ENCODE data around the gene CYGB.

Gene CYGB

GRCh38 chr17:76570457-76570856, 32.9 kb upstream of the CYGB start:
- H3K9me3 ChIP-seq (ENCODE audit: insufficient read depth, low read length, severe bottlenecking): no peaks in the 10 kb centered on the region
- peaks cover 26% of the 10 kb centered on the region; the same call in 1 of the 2 replicates for H4K20me1 ChIP-seq (ENCODE audit: insufficient read depth, low read length)
- ATAC-seq (ENCODE audit: insufficient read depth, low read depth): no peak
- H3K4me1 ChIP-seq (ENCODE audit: insufficient read depth, low read length): no peaks in the 10 kb centered on the region
- H3K4me2 ChIP-seq (ENCODE audit: insufficient read depth, low read length): no peak overlapping the region
- peaks cover 16% of the 10 kb centered on the region; the same call in 1 of the 2 replicates for H3K36me3 ChIP-seq (ENCODE audit: insufficient read depth, low read length)
- no peak for TF ChIP-seq CTCF (IDR thresholded peaks at IDR 0.05; ENCODE audit: borderline replicate concordance, extremely low read depth, low read length, poor library complexity, severe bottlenecking)
- no peak for TF ChIP-seq EZH2 (IDR thresholded peaks at IDR 0.05; ENCODE audit: borderline replicate concordance, low read depth, low read length, severe bottlenecking)
- H3K9ac ChIP-seq (ENCODE audit: low read depth, low read length): no peak overlapping the region
- no peak overlapping the region for H3K4me3 ChIP-seq (ENCODE audit: low read depth in 1 of 2, low read length in 2 of 2)
- H3K27me3 ChIP-seq (ENCODE audit: insufficient read depth, low read length, poor library complexity): no peaks in the 10 kb centered on the region
- no peak overlapping the region for H2AFZ ChIP-seq (ENCODE audit: low read depth, low read length)
- H3K79me2 ChIP-seq (ENCODE audit: insufficient read depth, low read length): no peaks in the 10 kb centered on the region
- no peak overlapping the region for H3K27ac ChIP-seq (ENCODE audit: low read length)
- no peak for DNase-seq

DNA sequence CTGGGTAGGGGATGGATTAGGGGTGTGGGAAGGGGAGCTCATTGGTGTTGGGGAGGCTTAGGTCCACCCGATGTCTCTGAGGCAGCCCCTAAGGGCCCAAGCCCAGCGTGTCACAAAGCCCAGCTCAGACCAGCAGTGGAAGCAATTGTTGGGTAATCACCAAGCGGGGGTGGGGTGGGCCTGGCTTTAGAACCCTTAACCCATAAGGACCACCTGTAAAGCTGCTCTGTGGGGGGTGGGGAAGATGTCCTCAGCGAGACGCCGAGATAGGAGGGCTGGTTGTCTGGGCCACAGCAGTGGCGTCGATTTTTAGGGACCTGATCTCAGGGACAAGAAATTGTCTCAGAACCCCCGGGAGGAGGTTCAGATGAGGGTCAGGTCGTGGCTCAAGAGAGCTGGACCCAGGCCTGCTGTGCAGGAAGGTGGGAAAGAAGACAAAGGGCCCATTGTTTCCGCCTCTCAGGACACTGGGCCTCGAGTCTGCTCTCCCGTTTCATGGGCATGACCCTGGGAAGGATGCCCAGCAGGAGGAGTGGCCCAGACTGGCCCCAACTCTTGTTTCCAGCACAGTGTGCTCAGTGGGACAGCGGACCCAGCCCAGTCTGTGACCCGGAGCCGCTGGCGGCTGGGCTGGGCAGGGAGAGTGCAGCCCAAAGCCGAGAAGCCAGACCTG, 32.2 kb upstream of the CYGB start:
- Histone ChIP-seq H3K4me3 (ENCODE audit: low read depth in 1 of 2, low read length in 2 of 2) (no peak overlapping the region), H3K79me2 (ENCODE audit: insufficient read depth, low read length) (no peaks in the 10 kb centered on the region), H3K9me3 (ENCODE audit: insufficient read depth, low read length, severe bottlenecking) (no peaks in the 10 kb centered on the region), H2AFZ (ENCODE audit: low read depth, low read length) (no peak overlapping the region), H3K27ac (ENCODE audit: low read length) (no peak overlapping the region), H3K27me3 (ENCODE audit: insufficient read depth, low read length, poor library complexity) (no peaks in the 10 kb centered on the region), H3K36me3 (ENCODE audit: insufficient read depth, low read length) (peaks cover 23% of the 10 kb centered on the region), H4K20me1 (ENCODE audit: insufficient read depth, low read length) (peaks cover 32% of the 10 kb centered on the region; the same call in 1 of the 2 replicates), H3K4me1 (ENCODE audit: insufficient read depth, low read length) (no peaks in the 10 kb centered on the region; the same call in 1 of the 2 replicates), H3K4me2 (ENCODE audit: insufficient read depth, low read length) (no peak overlapping the region), H3K9ac (ENCODE audit: low read depth, low read length) (no peak overlapping the region)
- TF ChIP-seq EZH2 (IDR thresholded peaks at IDR 0.05; ENCODE audit: borderline replicate concordance, low read depth, low read length, severe bottlenecking) (no peak), CTCF (IDR thresholded peaks at IDR 0.05; ENCODE audit: borderline replicate concordance, extremely low read depth, low read length, poor library complexity, severe bottlenecking) (no peak)
- DNase-seq (no peak), ATAC-seq (ENCODE audit: insufficient read depth, low read depth) (no peak)

GRCh38 chr17:76568811-76569221, 31.3 kb upstream of the CYGB start:
- peaks cover 37% of the 10 kb centered on the region; the same call in 1 of the 2 replicates for H4K20me1 ChIP-seq (ENCODE audit: insufficient read depth, low read length)
- H3K4me3 ChIP-seq (ENCODE audit: low read depth in 1 of 2, low read length in 2 of 2): no peak overlapping the region
- H3K9ac ChIP-seq (ENCODE audit: low read depth, low read length): no peak overlapping the region
- H3K27me3 ChIP-seq (ENCODE audit: insufficient read depth, low read length, poor library complexity): no peaks in the 10 kb centered on the region
- H3K4me2 ChIP-seq (ENCODE audit: insufficient read depth, low read length): no peak overlapping the region
- H3K9me3 ChIP-seq (ENCODE audit: insufficient read depth, low read length, severe bottlenecking): no peaks in the 10 kb centered on the region
- no peak for ATAC-seq (ENCODE audit: insufficient read depth, low read depth)
- H3K36me3 ChIP-seq (ENCODE audit: insufficient read depth, low read length): peaks cover 26% of the 10 kb centered on the region
- no peak overlapping the region for H3K27ac ChIP-seq (ENCODE audit: low read length)
- TF ChIP-seq CTCF (IDR thresholded peaks at IDR 0.05; ENCODE audit: borderline replicate concordance, extremely low read depth, low read length, poor library complexity, severe bottlenecking) (no peak), EZH2 (IDR thresholded peaks at IDR 0.05; ENCODE audit: borderline replicate concordance, low read depth, low read length, severe bottlenecking) (no peak)
- no peak for DNase-seq
- H3K79me2 ChIP-seq (ENCODE audit: insufficient read depth, low read length): no peaks in the 10 kb centered on the region
- no peak overlapping the region for H2AFZ ChIP-seq (ENCODE audit: low read depth, low read length)
- no peaks in the 10 kb centered on the region; the same call in 1 of the 2 replicates for H3K4me1 ChIP-seq (ENCODE audit: insufficient read depth, low read length)

All from DND-41 (cell line).